Cardiac septum (tissue), 1 donor: ENCODE measurements around the gene GMDS. TPM values are rescaled to one million over a fixed set of nuclear protein-coding genes. Genes with fewer than 3 reads are reported as not detected.

Experiments
- DNase-seq: peaks from one replicate; pipeline ENCODE4 v3.0.0-alpha.2; 2020; ENCODE audit warnings: low spot score
- intact Hi-C: fragments of 100-400 bp; cut with DNase I; formaldehyde crosslinking; loops from one replicate; pipeline ENCODE4 v1.14.0; 2022
- total RNA-seq: library from RNA; stranded (reverse); fragmentation: NEBNext Ultra II Directional; extraction: Animal tissue kit (Norgen Biotek cat#: 25700); gene quantifications from one replicate; pipeline ENCODE4 v1.2.1, GENCODE V29; 2021
- donor health status: DM: no; HTN: no; CAD: no.

The GMDS gene
- total RNA-seq, 1 donor from 2014 or later = 6.3 TPM

GRCh38 chr6:2244261-2245102 is 923 bp downstream of the GMDS start:
- DNase-seq = no peak
- intact Hi-C loops = no loop called here

- no peak for DNase-seq
- intact Hi-C loops = no loop called here
Observed at GRCh38 chr6:2242311-2242710, 3.1 kb downstream of the GMDS start.

- intact Hi-C loops = no loop called here
- no peak for DNase-seq
Observed at GRCh38 chr6:2240961-2241360, 4.4 kb downstream of the GMDS start.

GRCh38 chr6:2237001-2237400 is 8.4 kb downstream of the GMDS start:
- no peak for DNase-seq
- intact Hi-C loops = no loop called here

GRCh38 chr6:2235777-2236495 is 9.5 kb downstream of the GMDS start:
- intact Hi-C loops = no loop called here
- DNase-seq = no peak

GRCh38 chr6:2232445-2232844 is 13.0 kb downstream of the GMDS start:
- intact Hi-C loops = no loop called here
- no peak for DNase-seq

GRCh38 chr6:2231438-2231837 is 14.0 kb downstream of the GMDS start:
- no peak for DNase-seq
- intact Hi-C loops = no loop called here

- no peak for DNase-seq
Observed at GRCh38 chr6:2230659-2231277, 14.6 kb downstream of the GMDS start.

GRCh38 chr6:2229742-2230141 is 15.7 kb downstream of the GMDS start:
- intact Hi-C loops = no loop called here

More at GRCh38 chr6:2230659-2231277, 14.6 kb downstream of the GMDS start:
- intact Hi-C loops = no loop called here

GRCh38 chr6:2229039-2229438 is 16.4 kb downstream of the GMDS start:
- intact Hi-C loops = no loop called here
- DNase-seq = no peak

More at GRCh38 chr6:2229742-2230141, 15.7 kb downstream of the GMDS start:
- no peak for DNase-seq

GRCh38 chr6:2228392-2228791 is 17.0 kb downstream of the GMDS start:
- no peak for DNase-seq
- intact Hi-C loops = no loop called here

- intact Hi-C loops = no loop called here
Observed at GRCh38 chr6:2226775-2227174, 18.6 kb downstream of the GMDS start.

GRCh38 chr6:2225422-2226392 is 19.7 kb downstream of the GMDS start:
- no peak for DNase-seq
- intact Hi-C loops = no loop called here

More at GRCh38 chr6:2226775-2227174, 18.6 kb downstream of the GMDS start:
- DNase-seq = no peak

GRCh38 chr6:2224847-2225382 is 20.5 kb downstream of the GMDS start:
- intact Hi-C loops = no loop called here
- no peak for DNase-seq

GRCh38 chr6:2222275-2222842 is 23.0 kb downstream of the GMDS start:
- intact Hi-C loops = no loop called here

GRCh38 chr6:2221726-2222274 is 23.6 kb downstream of the GMDS start:
- DNase-seq = no peak
- intact Hi-C loops = no loop called here

More at GRCh38 chr6:2222275-2222842, 23.0 kb downstream of the GMDS start:
- DNase-seq = no peak

GRCh38 chr6:2220154-2220553 is 25.3 kb downstream of the GMDS start:
- intact Hi-C loops = no loop called here
- no peak for DNase-seq

GRCh38 chr6:2218866-2219265 is 26.5 kb downstream of the GMDS start:
- DNase-seq = no peak
- intact Hi-C loops = no loop called here
